Neural progenitor cell (in vitro differentiated cells): ENCODE results near the gene TRNAU1AP.

Source experiments
- CTCF ChIP-seq: fragments of 200-600 bp; sonication (generic); IDR thresholded peaks from 2 replicates; pipeline ENCODE4 v1.5.1; 2017; ENCODE audit warnings: antibody characterized with exemption, mild to moderate bottlenecking
- EZH2 ChIP-seq: fragments of 200-600 bp; sonication (generic); IDR thresholded peaks from 2 replicates; pipeline ENCODE4 v1.6.1; 2017; ENCODE audit warnings: antibody characterized with exemption, mild to moderate bottlenecking, moderate library complexity

DNA sequence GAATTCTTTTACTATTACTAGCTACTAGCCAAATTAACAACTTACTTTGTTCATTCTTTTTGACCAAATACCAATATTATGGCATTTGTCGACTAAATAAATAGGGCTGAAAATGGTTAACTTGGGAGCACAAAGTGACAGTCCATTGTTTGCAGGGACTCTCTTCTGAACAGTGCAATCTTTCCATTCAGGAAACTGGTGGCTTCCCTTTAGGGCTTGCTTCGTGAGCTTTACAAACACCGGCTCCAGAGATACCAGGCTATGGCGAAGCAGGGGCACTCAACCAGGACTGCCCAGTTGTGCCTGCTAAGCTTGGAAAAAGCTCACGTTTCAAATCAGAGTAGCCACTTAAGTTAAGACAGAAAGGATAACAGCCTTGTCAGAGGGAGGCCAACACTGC, 51.5 kb downstream of the TRNAU1AP start:
- TF ChIP-seq CTCF (no peak), EZH2 (no peak)
